Astrocyte of the spinal cord (primary cell): ENCODE results near the gene SLC35F2.
"Not testable (repeated sequence)": the region's sequence is repeated elsewhere in the genome, so short reads cannot be mapped to it uniquely, and the experiment has no call there.

Experiments used
- DNase-seq: peaks from one replicate; pipeline ENCODE4 v3.0.0; 2011; ENCODE audit warnings: low read depth, low spot score
- H3K4me3 ChIP-seq: 2 replicates; pipeline ENCODE4 v1.5.1; 2011; ENCODE audit warnings: low read depth, mild to moderate bottlenecking, low read length, moderate library complexity
- CTCF ChIP-seq: IDR thresholded peaks from 2 replicates; pipeline ENCODE4 v1.5.1; 2012; ENCODE audit warnings: low read depth, mild to moderate bottlenecking, low read length, inconsistent platforms
- in situ Hi-C: cut with HindIII; loops from 2 replicates; pipeline ENCODE4 v1.10.0; 2017; ENCODE audit warnings: low sequenced_read_pairs

The SLC35F2 gene

DNA sequence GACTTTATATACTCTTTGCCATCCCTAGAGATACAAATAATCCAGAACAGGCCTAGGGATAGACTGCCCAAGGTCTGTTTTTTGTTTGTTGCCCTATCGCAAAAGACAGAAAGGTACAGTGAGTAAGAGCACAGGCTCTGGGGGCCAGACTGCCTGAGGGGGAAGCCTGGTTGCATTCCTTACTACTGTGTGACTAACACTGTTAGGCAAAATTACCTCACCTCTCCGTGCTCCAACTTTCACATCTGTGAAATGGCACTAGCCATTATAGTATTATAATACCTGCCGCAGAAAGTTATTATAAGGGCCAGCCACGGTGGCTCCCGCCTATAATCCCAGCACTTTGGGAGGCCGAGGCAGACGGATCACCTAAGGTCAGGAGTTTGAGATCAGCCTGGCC, 14.5 kb downstream of the SLC35F2 start:
- no peak for TF ChIP-seq CTCF
- in situ Hi-C loops, result no loop called here
- H3K4me3 ChIP-seq, result no peak overlapping the region
- DNase-seq, result peak; percentile 26

- no peak overlapping the region for H3K4me3 ChIP-seq
- no peak for TF ChIP-seq CTCF
- in situ Hi-C loops, result no loop called here
- no peak for DNase-seq
These were observed 16.0 kb downstream of the SLC35F2 start for GRCh38 chr11:107842412-107843100.

- in situ Hi-C loops, result no loop called here
- DNase-seq, result no peak
- no peak for TF ChIP-seq CTCF
- no peak overlapping the region for H3K4me3 ChIP-seq
These were observed 18.5 kb downstream of the SLC35F2 start for GRCh38 chr11:107840129-107840484.

- TF ChIP-seq CTCF, result no peak
- no peak overlapping the region for H3K4me3 ChIP-seq
- no peak for DNase-seq
These were observed 21.7 kb downstream of the SLC35F2 start for GRCh38 chr11:107836851-107837250.

DNA sequence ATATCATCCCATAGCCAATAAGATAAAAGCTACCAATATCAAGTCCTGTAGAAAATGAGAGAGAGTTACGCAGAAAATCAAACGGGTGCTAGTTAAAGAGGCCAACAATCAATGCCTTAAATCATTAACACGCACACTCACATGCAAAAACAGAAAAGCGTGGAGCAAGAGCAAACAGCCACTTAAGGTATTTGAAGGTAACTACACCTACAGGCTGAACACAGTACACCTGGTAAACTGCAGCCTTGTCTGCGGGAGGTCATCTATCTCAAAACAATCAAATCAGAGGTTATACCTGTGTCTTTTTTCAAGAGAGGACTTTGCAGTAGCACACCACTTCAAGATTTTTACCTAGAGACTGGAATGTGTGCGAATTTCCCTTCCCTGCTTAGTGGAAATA, 23.6 kb downstream of the SLC35F2 start:
- in situ Hi-C loops, result no loop called here
- no peak for DNase-seq
- TF ChIP-seq CTCF, result no peak
- no peak overlapping the region for H3K4me3 ChIP-seq

More at GRCh38 chr11:107836851-107837250, 21.7 kb downstream of the SLC35F2 start:
- in situ Hi-C loops, result no loop called here

GRCh38 chr11:107833926-107834325, 24.7 kb downstream of the SLC35F2 start:
- in situ Hi-C loops, H3K4me3 ChIP-seq, DNase-seq: not testable (repeated sequence)

DNA sequence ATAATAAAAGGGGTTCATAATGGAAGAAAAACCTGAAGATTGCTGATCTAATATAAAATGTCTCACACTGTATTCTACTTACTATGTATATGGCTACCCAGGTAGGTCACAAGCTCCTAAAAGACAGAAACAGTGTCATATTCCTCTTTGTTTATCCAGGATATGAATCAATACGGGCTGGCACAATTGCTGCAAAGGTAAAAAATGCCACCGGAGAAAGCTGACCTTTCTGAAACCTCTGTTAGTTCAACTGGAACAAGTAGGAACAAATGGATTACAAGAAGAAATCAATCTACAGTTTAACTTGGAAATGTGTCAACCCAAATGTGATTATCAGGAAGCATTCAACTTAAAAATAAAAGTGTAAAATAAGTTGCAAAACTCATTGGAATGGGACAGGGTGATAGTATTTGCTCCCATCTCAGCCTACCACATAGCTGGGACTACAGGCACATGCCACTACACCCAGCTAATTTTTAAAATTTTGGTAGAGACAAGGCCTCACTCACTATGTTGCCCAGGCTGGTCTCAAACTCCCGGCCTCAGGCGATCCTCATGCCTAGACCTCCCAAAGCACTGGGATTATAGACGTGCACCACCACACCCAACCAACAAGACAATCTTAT, 27.6 kb downstream of the SLC35F2 start:
- in situ Hi-C loops, result no loop called here
- no peak for TF ChIP-seq CTCF
- no peak for DNase-seq
- H3K4me3 ChIP-seq, result no peak overlapping the region
